Keratinocyte (primary cell): ENCODE results near the gene BLOC1S4.

ENCODE experiments used
- CTCF ChIP-seq, 3 experiments: IDR thresholded peaks in 1 of 3; conservative IDR thresholded peaks in 1 of 3; optimal IDR thresholded peaks in 1 of 3; 2 replicates in 2 of 3; 3 replicates in 1 of 3; pipeline versions ENCODE3 to v1.5.1; 2011; ENCODE audit warnings: low read length in 3 of 3, mild to moderate bottlenecking in 3 of 3, moderate library complexity in 2 of 3, control low read depth in 1 of 3, inconsistent platforms in 1 of 3; ENCODE audit not compliant: insufficient read depth in 2 of 3; ENCODE audit errors: extremely low read depth in 1 of 3
- EZH2 ChIP-seq: IDR thresholded peaks from one replicate; pipeline ENCODE4 v1.6.1; 2012; ENCODE audit warnings: inconsistent platforms, mild to moderate bottlenecking, low read length, moderate library complexity

- TF ChIP-seq CTCF (optimal IDR thresholded peaks at IDR 0.05 in 1 of 3, IDR thresholded peaks at IDR 0.05 in 1 of 3, conservative IDR thresholded peaks at IDR 0.05 in 1 of 3; ENCODE audit: extremely low read depth in 1 of 3, insufficient read depth in 2 of 3, low read length in 3 of 3) (no peak), EZH2 (no peak)
Observed at GRCh38 chr4:6748286-6748685, 32.3 kb downstream of the BLOC1S4 start.
